Lower leg skin (tissue), 3 donors: ENCODE measurements around the gene SLCO2B1.

ENCODE experiments used
- POLR2A ChIP-seq, 2 donors: fragments of 450-650 bp; IDR thresholded peaks; one replicate each; pipeline ENCODE4 v1.6.1; 2016 to 2017; ENCODE audit warnings: antibody characterized with exemption in 2 of 2, mild to moderate bottlenecking in 1 of 2, moderate library complexity in 1 of 2
- TF ChIP-seq, protein P1 (sequence below), 3 donors: fragments of 450-650 bp; IDR thresholded peaks; one replicate each; pipeline ENCODE4 v1.5.1; 2016; ENCODE audit warnings: antibody characterized with exemption in 3 of 3, mild to moderate bottlenecking in 3 of 3, moderate library complexity in 2 of 3

DNA sequence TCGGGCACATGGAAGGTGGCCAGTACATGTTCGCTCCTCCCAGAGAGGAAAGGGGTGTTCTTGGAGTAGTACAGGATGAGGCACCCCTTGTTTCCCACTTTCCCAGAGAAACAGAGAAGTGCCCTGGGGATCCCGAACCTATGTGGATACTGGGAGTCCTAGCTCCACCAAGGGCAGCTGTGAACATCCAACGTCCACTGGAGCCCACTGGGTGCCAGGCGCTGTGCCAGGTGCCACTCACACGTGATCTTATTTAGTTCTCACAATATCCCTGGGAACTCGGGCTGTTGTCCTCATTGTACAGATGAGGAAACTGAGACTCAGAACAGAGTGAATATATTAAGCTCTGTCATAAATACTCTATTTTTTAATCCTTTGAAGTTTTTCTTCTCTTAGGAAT, 12.0 kb downstream of the SLCO2B1 start:
- TF ChIP-seq, protein P1, sequence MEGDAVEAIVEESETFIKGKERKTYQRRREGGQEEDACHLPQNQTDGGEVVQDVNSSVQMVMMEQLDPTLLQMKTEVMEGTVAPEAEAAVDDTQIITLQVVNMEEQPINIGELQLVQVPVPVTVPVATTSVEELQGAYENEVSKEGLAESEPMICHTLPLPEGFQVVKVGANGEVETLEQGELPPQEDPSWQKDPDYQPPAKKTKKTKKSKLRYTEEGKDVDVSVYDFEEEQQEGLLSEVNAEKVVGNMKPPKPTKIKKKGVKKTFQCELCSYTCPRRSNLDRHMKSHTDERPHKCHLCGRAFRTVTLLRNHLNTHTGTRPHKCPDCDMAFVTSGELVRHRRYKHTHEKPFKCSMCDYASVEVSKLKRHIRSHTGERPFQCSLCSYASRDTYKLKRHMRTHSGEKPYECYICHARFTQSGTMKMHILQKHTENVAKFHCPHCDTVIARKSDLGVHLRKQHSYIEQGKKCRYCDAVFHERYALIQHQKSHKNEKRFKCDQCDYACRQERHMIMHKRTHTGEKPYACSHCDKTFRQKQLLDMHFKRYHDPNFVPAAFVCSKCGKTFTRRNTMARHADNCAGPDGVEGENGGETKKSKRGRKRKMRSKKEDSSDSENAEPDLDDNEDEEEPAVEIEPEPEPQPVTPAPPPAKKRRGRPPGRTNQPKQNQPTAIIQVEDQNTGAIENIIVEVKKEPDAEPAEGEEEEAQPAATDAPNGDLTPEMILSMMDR (IDR thresholded peaks at IDR 0.05): no peak
- TF ChIP-seq POLR2A (IDR thresholded peaks at IDR 0.05): no peak
